ENCODE results near the gene GNB5.

Gene GNB5

DNA sequence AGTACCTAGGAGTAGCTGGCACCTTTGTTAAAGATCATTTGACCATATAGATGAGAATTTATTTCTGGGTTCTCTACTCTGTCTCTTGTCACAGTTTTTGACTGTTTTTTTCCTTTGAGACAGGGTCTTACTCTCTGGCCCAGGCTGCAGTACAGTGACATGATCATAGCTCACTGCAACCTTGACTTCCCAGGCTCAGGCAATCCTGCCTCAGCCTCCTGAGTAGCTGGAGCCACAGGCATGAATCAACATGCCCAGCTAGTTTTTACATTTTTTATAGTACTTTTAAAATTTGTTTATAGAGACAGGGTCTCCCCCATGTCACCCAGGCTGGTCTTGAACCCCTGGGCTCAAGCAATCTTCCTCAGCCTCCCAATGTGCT, 123.7 kb downstream of the GNB5 start:
- no peak for DNase-seq (ENCODE audit: low spot score)
- Mint-ChIP-seq H3K27me3 (ENCODE audit: low read depth) (no peaks in the 10 kb centered on the region), H3K9me3 (no peaks in the 10 kb centered on the region), H3K36me3 (ENCODE audit: low read depth) (peaks cover 34% of the 10 kb centered on the region), H3K4me3 (no peak overlapping the region), H3K27ac (peak overlapping the region; percentile 60), H3K4me1 (ENCODE audit: low read depth) (peaks cover 21% of the 10 kb centered on the region)

- Mint-ChIP-seq H3K4me1 (ENCODE audit: low read depth) (peaks cover 21% of the 10 kb centered on the region), H3K9me3 (no peaks in the 10 kb centered on the region), H3K27ac (peak overlapping the region; percentile 60), H3K4me3 (no peak overlapping the region), H3K36me3 (ENCODE audit: low read depth) (peaks cover 34% of the 10 kb centered on the region), H3K27me3 (ENCODE audit: low read depth) (no peaks in the 10 kb centered on the region)
- no peak for DNase-seq (ENCODE audit: low spot score)
Observed at GRCh38 chr15:52066842-52067544, 124.2 kb downstream of the GNB5 start.

Data from T-helper 2 cell treated with Interferon-gamma antibody and Interleukin-4, amounts not matched to agents 5 μg/mL and 100 μg/mL, for 36 hours (primary cell).